NCI-H82 treated with DMSO at 0.1 percent for 48 hours (cell line): ENCODE results near the gene CST9L.
"Not testable (repeated sequence)": the region's sequence is repeated elsewhere in the genome, so short reads cannot be mapped to it uniquely, and the experiment has no call there.

Experiments used
- DNase-seq: peaks from one replicate; lab custom pipeline; 2025; ENCODE audit not compliant: unreplicated experiment; lab: John Stamatoyannopoulos, UW

The CST9L gene

GRCh38 chr20:23586735-23587525 is 18.6 kb upstream of the CST9L start:
- DNase-seq = no peak

GRCh38 chr20:23585808-23586734 is 17.8 kb upstream of the CST9L start:
- no peak for DNase-seq

GRCh38 chr20:23585449-23585807 is 17.1 kb upstream of the CST9L start:
- DNase-seq = no peak

GRCh38 chr20:23584434-23585199 is 16.3 kb upstream of the CST9L start:
- no peak for DNase-seq

GRCh38 chr20:23583526-23583925 is 15.2 kb upstream of the CST9L start:
- DNase-seq = no peak

- no peak for DNase-seq
Measured at GRCh38 chr20:23582293-23582692, 14.0 kb upstream of the CST9L start.

GRCh38 chr20:23581833-23582232 is 13.5 kb upstream of the CST9L start:
- DNase-seq = not testable (repeated sequence)

GRCh38 chr20:23574977-23575376 is 6.7 kb upstream of the CST9L start:
- DNase-seq = no peak

- no peak for DNase-seq
Measured at GRCh38 chr20:23570178-23570760, 2.0 kb upstream of the CST9L start.

GRCh38 chr20:23569570-23569969 is 1.3 kb upstream of the CST9L start:
- DNase-seq = no peak

- no peak for DNase-seq
Measured at GRCh38 chr20:23568971-23569330, 667 bp upstream of the CST9L start.

GRCh38 chr20:23566199-23566932 is 1.9 kb downstream of the CST9L start:
- no peak for DNase-seq

GRCh38 chr20:23565503-23566045 is 2.7 kb downstream of the CST9L start:
- DNase-seq = no peak

- no peak for DNase-seq
Measured at GRCh38 chr20:23564927-23565326, 3.4 kb downstream of the CST9L start.

- no peak for DNase-seq
Measured at GRCh38 chr20:23562721-23563342, 5.5 kb downstream of the CST9L start.

- no peak for DNase-seq
Measured at GRCh38 chr20:23554401-23554800, 13.9 kb downstream of the CST9L start.

GRCh38 chr20:23551786-23552185 is 16.5 kb downstream of the CST9L start:
- DNase-seq = no peak

- DNase-seq = no peak
Measured at GRCh38 chr20:23551383-23551782, 16.9 kb downstream of the CST9L start.

- DNase-seq = no peak
Measured at GRCh38 chr20:23550227-23550626, 18.1 kb downstream of the CST9L start.

- DNase-seq = no peak
Measured at GRCh38 chr20:23548408-23548807, 19.9 kb downstream of the CST9L start.
